IMR-90 (cell line): ENCODE measurements around the gene ZBTB7B. TPM values are rescaled to one million over a fixed set of nuclear protein-coding genes. Genes with fewer than 3 reads are reported as not detected.

Experiments used
- ATAC-seq: fragments of 200-7000 bp; cut with Tn5 transposase; 2 replicates; pipeline ENCODE4 v1.9.1; 2020; ENCODE audit warnings: low read depth, mild to moderate bottlenecking, moderate library complexity
- BruUV-seq: library from RNA; stranded (reverse); fragments of 400-500 nt; replicated peaks from 2 replicates; lab custom pipeline; 2021; lab: Mats Ljungman, UMichigan
- CTCF ChIA-PET: fragments of 300-600 bp; formaldehyde crosslinking; extraction: SDS; loops from one replicate; lab custom pipeline; 2021; ENCODE audit warnings: antibody characterized with exemption; lab: Yijun Ruan, JAX
- POLR2A ChIA-PET: fragments of 300-600 bp; sonication (Branson Sonifier 250); formaldehyde crosslinking; loops from one replicate; lab custom pipeline; 2022; ENCODE audit warnings: antibody characterized with exemption; ENCODE audit not compliant: unreplicated experiment; lab: Charles Lee
- DNase-seq: peaks from one replicate; pipeline ENCODE4 v3.0.0; 2013
- H2AFZ ChIP-seq: replicated peaks from 2 replicates; pipeline ENCODE3; 2013; ENCODE audit warnings: low read length, mild to moderate bottlenecking; ENCODE audit not compliant: poor library complexity
- H2AK5ac ChIP-seq: 2 replicates; pipeline ENCODE4 v1.6.1; 2013; ENCODE audit warnings: low read depth, low read length, inconsistent platforms
- H2AK9ac ChIP-seq: replicated peaks from 2 replicates; pipeline ENCODE3; 2013; ENCODE audit warnings: mild to moderate bottlenecking, low read depth, low read length, moderate library complexity; ENCODE audit not compliant: poor library complexity
- H2BK120ac ChIP-seq: 2 replicates; pipeline ENCODE4 v1.6.1; 2013; ENCODE audit warnings: low read depth, low read length, inconsistent platforms
- H2BK15ac ChIP-seq: 3 replicates; pipeline ENCODE4 v1.6.1; 2013; ENCODE audit warnings: low read depth, low read length, inconsistent platforms
- H2BK20ac ChIP-seq: 2 replicates; pipeline ENCODE4 v1.6.1; 2013; ENCODE audit warnings: low read depth, mild to moderate bottlenecking, inconsistent platforms, low read length, moderate library complexity
- H2BK5ac ChIP-seq: 2 replicates; pipeline ENCODE4 v1.6.1; 2013; ENCODE audit warnings: mild to moderate bottlenecking, low read depth, low read length, inconsistent platforms; ENCODE audit not compliant: poor library complexity, severe bottlenecking
- H3K14ac ChIP-seq: replicated peaks from 2 replicates; pipeline ENCODE4 v1.6.1; 2013; ENCODE audit warnings: low read depth, low read length, inconsistent platforms
- H3K18ac ChIP-seq: 2 replicates; pipeline ENCODE4 v1.6.1; 2013; ENCODE audit warnings: low read depth, low read length, control low read depth
- H3K23ac ChIP-seq: 2 replicates; pipeline ENCODE4 v1.6.1; 2013; ENCODE audit warnings: low read depth, low read length, inconsistent platforms
- H3K27ac ChIP-seq: 2 replicates; pipeline ENCODE4 v1.5.1; 2013; ENCODE audit warnings: mild to moderate bottlenecking, control low read depth, low read length; ENCODE audit not compliant: insufficient read depth
- H3K27me3 ChIP-seq: 2 replicates; pipeline ENCODE4 v1.6.1; 2013; ENCODE audit warnings: low read length; ENCODE audit not compliant: control insufficient read depth, insufficient read depth
- H3K36me3 ChIP-seq: 2 replicates; pipeline ENCODE4 v1.6.1; 2013; ENCODE audit warnings: low read length, mixed read lengths; ENCODE audit not compliant: control insufficient read depth, insufficient read depth
- H3K4ac ChIP-seq: 2 replicates; pipeline ENCODE4 v1.6.1; 2013; ENCODE audit warnings: low read depth, low read length, inconsistent platforms
- H3K4me1 ChIP-seq: 2 replicates; pipeline ENCODE4 v1.6.1; 2013; ENCODE audit warnings: low read length, mixed read lengths; ENCODE audit not compliant: control insufficient read depth, insufficient read depth
- H3K4me2 ChIP-seq: 2 replicates; pipeline ENCODE4 v1.6.1; 2013; ENCODE audit warnings: low read depth, mild to moderate bottlenecking, control low read depth, low read length, moderate library complexity
- H3K4me3 ChIP-seq: 2 replicates; pipeline ENCODE4 v1.5.1; 2013; ENCODE audit warnings: low read depth, mild to moderate bottlenecking, control low read depth, low read length, moderate library complexity; ENCODE audit not compliant: insufficient read depth
- H3K56ac ChIP-seq: 2 replicates; pipeline ENCODE4 v1.6.1; 2013; ENCODE audit warnings: low read length, inconsistent platforms; ENCODE audit not compliant: insufficient read depth; ENCODE audit errors: extremely low read depth
- H3K79me1 ChIP-seq, 2 experiments: 2 replicates each; pipeline ENCODE4 v1.6.1; 2013; ENCODE audit warnings: low read length in 2 of 2, inconsistent platforms in 1 of 2, low read depth in 1 of 2
- H3K9ac ChIP-seq: 2 replicates; pipeline ENCODE4 v1.6.1; 2013; ENCODE audit warnings: low read depth, low read length, control low read depth
- H3K9me1 ChIP-seq: 2 replicates; pipeline ENCODE4 v1.6.1; 2013; ENCODE audit warnings: low read length, inconsistent platforms; ENCODE audit not compliant: insufficient read depth
- H3K9me3 ChIP-seq: 2 replicates; pipeline ENCODE4 v1.6.1; 2013; ENCODE audit warnings: low read length; ENCODE audit not compliant: control insufficient read depth, insufficient read depth
- H4K20me1 ChIP-seq: 2 replicates; pipeline ENCODE4 v1.6.1; 2013; ENCODE audit warnings: low read length, inconsistent platforms; ENCODE audit not compliant: insufficient read depth
- H4K5ac ChIP-seq: 2 replicates; pipeline ENCODE4 v1.6.1; 2013; ENCODE audit warnings: mild to moderate bottlenecking, low read depth, low read length, control low read depth
- H4K8ac ChIP-seq, 2 experiments: 2 replicates each; pipeline ENCODE4 v1.6.1; 2013; ENCODE audit warnings: low read depth in 2 of 2, low read length in 2 of 2, control low read depth in 1 of 2, inconsistent platforms in 1 of 2
- H4K91ac ChIP-seq: 2 replicates; pipeline ENCODE4 v1.6.1; 2013; ENCODE audit warnings: low read depth, low read length, inconsistent platforms; ENCODE audit not compliant: insufficient read depth
- CHD1 ChIP-seq: IDR thresholded peaks from 2 replicates; pipeline ENCODE4 v1.6.1; 2012; ENCODE audit warnings: low read depth, low read length, improper control_type of control experiment
- ELK1 ChIP-seq: fragments of 150-350 bp; IDR thresholded peaks from 2 replicates; pipeline ENCODE4 v1.6.1; 2016; ENCODE audit warnings: low read depth, mild to moderate bottlenecking, low read length, moderate library complexity, borderline replicate concordance
- FOS ChIP-seq: fragments of 150-350 bp; IDR thresholded peaks from 2 replicates; pipeline ENCODE4 v1.6.1; 2016; ENCODE audit warnings: low read depth, low read length
- NFE2L2 ChIP-seq: fragments of 150-350 bp; IDR thresholded peaks from 2 replicates; pipeline ENCODE4 v1.6.1; 2016; ENCODE audit warnings: low read depth, mild to moderate bottlenecking, low read length
- RCOR1 ChIP-seq: IDR thresholded peaks from 2 replicates; pipeline ENCODE4 v1.6.1; 2012; ENCODE audit warnings: mild to moderate bottlenecking, low read length, improper control_type of control experiment; ENCODE audit not compliant: insufficient replicate concordance
- RFX5 ChIP-seq: IDR thresholded peaks from 2 replicates; pipeline ENCODE4 v1.8.0; 2012; ENCODE audit warnings: low read depth, mild to moderate bottlenecking, low read length, moderate library complexity
- WGBS, 2 experiments: methylation state at CpG; one replicate each; pipeline versions ENCODE4 v1.1.5 to v1.1.7; 2013; ENCODE audit warnings: missing lambda C conversion rate in 2 of 2; ENCODE audit not compliant: insufficient read length in 1 of 2; ENCODE audit errors: extremely low coverage in 2 of 2; 5-methylcytosine and 5-hydroxymethylcytosine counted together
- dilution Hi-C: fragments of 300-500 bp; cut with HindIII; formaldehyde crosslinking; loops from one replicate; pipeline ENCODE4 v1.14.3; 2018; ENCODE audit warnings: low sequenced_read_pairs; ENCODE audit not compliant: unreplicated experiment
- in situ Hi-C: fragments of 300-500 bp; cut with MboI; formaldehyde crosslinking; loops from 3 replicates; pipeline ENCODE4 v1.14.3; 2019; ENCODE audit warnings: low sequenced_read_pairs, inconsistent platforms, mixed read lengths
- intact Hi-C: fragments of 100-400 bp; cut with micrococcal nuclease; formaldehyde crosslinking; loops from 2 replicates; pipeline ENCODE4 v1.10.0; 2022
- polyA plus RNA-seq, 3 experiments: library from polyadenylated mRNA; depleted of rRNA; stranded (reverse); fragments of >200 nt; gene quantifications; 2 replicates each; pipeline ENCODE4 v1.2.3, GENCODE V29; 2012; ENCODE audit warnings: low replicate concordance in 1 of 3
- total RNA-seq: library from RNA; depleted of rRNA; stranded (reverse); fragments of >200 nt; gene quantifications from 2 replicates; pipeline ENCODE4 v1.2.3, GENCODE V29; 2012

ZBTB7B gene
- total and polyA plus RNA-seq, 2 of the 4 experiments (the other 2 are of a cell fraction), result 7.7 to 17.4 TPM

GRCh38 chr1:155010211-155010918, 7.8 kb downstream of the ZBTB7B start:
- intact Hi-C loops (no loop called here), in situ Hi-C loops (no loop called here), dilution Hi-C loops (no loop called here)
- Histone ChIP-seq H3K4me3 (no peak overlapping the region), H3K18ac (no peak overlapping the region), H4K8ac (no peak overlapping the region), H3K27ac (no peak overlapping the region), H2BK5ac (no peak overlapping the region), H3K9ac (no peak overlapping the region), H2AK9ac (no peak overlapping the region), H3K23ac (no peak overlapping the region), H3K56ac (no peak overlapping the region), H2BK15ac (no peak overlapping the region), H2BK120ac (no peak overlapping the region), H2AFZ (no peak overlapping the region), H3K9me3 (no peaks in the 10 kb centered on the region), H4K20me1 (peaks cover 19% of the 10 kb centered on the region), H3K4me2 (no peak overlapping the region), H4K91ac (no peak overlapping the region), H3K9me1 (peaks cover 5% of the 10 kb centered on the region; the same call in 1 of the 2 replicates), H3K4ac (no peak overlapping the region), H3K27me3 (no peaks in the 10 kb centered on the region), H3K36me3 (peaks cover 11% of the 10 kb centered on the region), H3K79me1 (peaks cover 0 to 45% of the 10 kb centered on the region in 2 experiments; a peak in 3 of 4 replicates), H2BK20ac (no peak overlapping the region), H2AK5ac (no peak overlapping the region), H3K14ac (no peak overlapping the region), H3K4me1 (peaks cover 5% of the 10 kb centered on the region), H4K5ac (no peak overlapping the region)
- ATAC-seq (no peak), DNase-seq (no peak)
- TF ChIP-seq CHD1 (no peak), RCOR1 (no peak), ELK1 (no peak), NFE2L2 (no peak), FOS (no peak), RFX5 (no peak)
- no CpG with 5 or more reads among the region's 11 CpGs for WGBS, 2 experiments
- CTCF ChIA-PET, result no interaction called here
- BruUV-seq, result no TSS peak
- POLR2A ChIA-PET, result no interaction called here
